Measurements from ENCODE around the gene BRD3OS.

Gene BRD3OS, protein sequence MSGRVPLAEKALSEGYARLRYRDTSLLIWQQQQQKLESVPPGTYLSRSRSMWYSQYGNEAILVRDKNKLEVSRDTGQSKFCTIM

DNA sequence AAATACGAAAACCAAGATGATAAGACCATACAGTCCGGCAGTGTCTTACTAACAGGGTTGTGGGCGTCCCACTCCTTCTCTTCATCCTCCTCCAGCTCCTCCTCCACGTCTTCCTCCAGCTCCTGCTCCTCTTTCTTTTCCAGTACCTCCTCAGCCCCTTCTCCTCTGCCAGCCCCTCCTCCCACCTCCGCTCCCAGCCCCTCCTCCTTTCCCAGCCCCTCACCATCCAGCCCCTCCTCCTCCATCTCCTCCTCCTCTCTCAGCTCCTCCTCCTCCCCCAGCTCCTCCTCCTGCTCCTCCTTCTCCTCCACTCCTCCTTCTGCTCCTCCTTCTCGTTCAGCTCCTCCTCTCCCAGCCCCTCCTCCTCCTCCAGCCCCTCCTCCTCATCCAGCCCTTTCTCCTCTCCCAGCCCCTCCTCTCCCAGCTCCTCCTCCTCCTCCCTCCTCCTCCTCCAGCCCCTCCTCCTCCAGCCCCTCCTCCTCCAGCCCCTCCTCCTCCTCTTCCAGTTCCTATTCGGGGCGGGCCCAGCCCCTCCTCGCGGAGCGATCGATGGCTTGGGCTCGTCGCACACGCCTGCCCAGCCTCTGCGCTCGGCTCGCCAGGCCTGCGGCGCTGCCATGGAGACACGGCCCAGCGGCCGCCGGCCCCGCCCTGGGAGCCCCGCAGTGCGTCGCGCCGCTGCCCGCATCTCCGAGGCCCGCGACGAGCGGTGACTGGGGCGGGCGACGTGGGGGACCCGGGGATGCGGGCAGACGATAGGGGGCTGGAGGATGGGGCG is at the start of gene BRD3OS:
TSS of gene BRD3OS (plus strand) at position 654 of the 778 bp plus-strand sequence. CDS start 1,267 bp downstream, outside the sequence.
- in situ Hi-C loops (cut with HindIII; ENCODE audit: low pct_ligation_motif_present, low pct_unique_long_range_greater_than_20kb, low sequenced_read_pairs): no loop called here
- peak; percentile 94 for DNase-seq

DNA sequence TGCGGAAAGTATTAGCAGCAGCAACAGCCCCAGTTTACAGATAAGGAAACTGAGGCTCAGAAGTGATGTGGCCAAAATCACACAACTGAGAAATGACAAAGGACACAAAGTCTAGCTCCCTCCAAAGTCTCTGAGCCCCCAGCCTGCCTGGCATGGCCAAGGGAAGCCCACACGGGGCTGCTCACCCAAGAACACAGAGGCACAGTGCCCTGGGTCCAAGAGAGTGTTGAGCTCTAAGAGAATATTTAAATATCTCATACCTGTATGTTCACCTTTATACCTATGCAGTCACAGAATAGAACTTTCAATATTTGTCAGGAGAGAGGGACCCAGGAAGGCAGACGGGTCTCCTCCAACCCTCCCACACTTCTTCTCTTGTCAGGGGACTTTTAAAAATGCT is 49.8 kb upstream of the BRD3OS start:
- no peak for DNase-seq
- in situ Hi-C loops (cut with HindIII; ENCODE audit: low pct_ligation_motif_present, low pct_unique_long_range_greater_than_20kb, low sequenced_read_pairs): loop anchor here (25.0 kb wide), 1 partner anchor 188 kb away; no protein-coding TSS in a partner anchor

DNA sequence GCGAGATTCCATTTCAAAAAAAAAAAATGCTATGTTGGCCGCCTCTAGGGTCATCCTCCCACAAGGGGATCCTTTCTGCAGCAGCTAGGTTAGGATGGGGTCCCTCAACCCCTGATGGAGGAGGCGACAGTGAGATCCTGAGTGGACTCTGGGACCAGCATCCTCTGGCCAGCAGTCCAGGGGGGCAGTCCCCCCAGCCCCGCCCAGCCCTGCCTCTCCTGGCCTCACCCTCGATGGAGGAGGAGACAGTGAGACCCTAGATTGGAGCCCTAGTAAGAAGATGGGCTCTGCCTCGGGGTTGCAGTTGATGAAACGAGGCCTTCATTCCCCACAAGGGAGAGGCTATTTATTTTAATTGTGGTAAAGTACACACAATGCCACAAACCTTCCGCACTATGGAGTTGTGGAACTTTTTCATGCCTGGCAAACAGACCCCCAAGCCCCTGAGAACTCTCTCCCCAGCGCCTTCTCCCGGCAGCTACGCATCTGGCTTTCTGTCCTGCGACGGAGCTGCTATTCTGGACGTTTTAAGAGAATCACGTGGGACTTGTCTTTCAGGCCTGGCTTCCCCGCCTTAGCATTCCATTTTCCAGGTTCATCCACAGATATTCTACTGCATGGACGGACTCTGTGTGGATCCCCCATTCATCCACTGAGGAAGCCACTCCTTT is 49.0 kb upstream of the BRD3OS start:
- DNase-seq: no peak
- in situ Hi-C loops (cut with HindIII; ENCODE audit: low pct_ligation_motif_present, low pct_unique_long_range_greater_than_20kb, low sequenced_read_pairs): loop anchor here (25.0 kb wide), 1 partner anchor 189 kb away; no protein-coding TSS in a partner anchor

DNA sequence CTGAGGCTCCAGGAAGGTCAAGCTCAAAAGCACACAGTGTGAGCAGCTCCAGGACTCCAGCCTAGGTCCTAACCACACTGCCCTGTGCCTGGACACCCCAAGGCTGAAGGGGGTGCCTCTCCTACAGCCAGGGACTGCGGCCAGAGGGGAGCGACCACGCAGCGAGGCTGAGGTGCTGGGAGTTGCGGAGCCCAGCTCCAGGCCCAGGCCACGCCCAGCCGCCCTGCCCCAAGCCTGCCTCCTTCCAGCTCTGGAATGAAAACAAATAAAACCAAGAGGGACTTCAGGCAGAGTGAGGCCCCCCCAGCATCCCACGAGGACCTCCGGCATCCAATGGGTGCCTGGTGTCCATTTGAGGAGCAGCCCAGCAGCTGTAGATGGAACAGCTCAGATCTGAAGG is 48.4 kb upstream of the BRD3OS start:
- in situ Hi-C loops (cut with HindIII; ENCODE audit: low pct_ligation_motif_present, low pct_unique_long_range_greater_than_20kb, low sequenced_read_pairs): loop anchor here (25.0 kb wide), 1 partner anchor 190 kb away; no protein-coding TSS in a partner anchor
- no peak for DNase-seq

DNA sequence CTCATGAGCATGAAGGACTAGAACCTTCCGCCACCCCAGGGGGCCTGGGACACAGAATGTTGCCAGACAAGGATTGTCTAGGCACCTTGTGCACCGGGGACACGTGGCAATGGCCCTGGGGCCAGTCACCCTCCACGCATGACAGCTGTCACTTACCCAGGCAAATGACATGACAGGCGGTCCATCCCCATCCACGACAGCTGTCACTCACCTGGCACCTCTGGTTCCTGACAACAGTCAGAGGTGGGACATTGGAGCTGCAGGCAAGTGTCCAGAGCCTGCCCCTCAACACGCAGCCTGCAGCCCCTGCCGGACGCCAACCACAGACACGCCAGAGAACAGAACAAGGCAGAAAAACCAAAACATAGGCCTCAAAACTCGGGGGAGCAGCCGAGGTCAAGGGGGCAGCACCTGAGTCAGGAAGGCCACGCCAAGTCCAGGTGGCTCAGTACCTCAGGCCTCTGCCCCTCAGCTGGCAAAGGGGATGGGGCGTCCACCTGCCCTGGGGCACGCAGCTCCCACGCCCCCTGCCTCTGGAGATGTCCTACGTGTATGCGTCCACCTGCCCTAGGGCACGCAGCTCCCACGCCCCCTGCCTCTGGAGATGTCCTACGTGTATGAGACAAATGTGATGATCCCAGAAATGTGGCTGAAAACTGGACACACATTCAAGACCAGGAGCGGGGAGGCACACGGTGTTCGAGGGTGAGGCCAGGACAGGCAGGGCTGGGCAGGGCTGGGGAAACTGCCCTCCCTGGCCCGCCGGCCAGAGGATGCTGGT is 47.7 kb upstream of the BRD3OS start:
- in situ Hi-C loops (cut with HindIII; ENCODE audit: low pct_ligation_motif_present, low pct_unique_long_range_greater_than_20kb, low sequenced_read_pairs): loop anchor here (25.0 kb wide), 1 partner anchor 190 kb away; no protein-coding TSS in a partner anchor
- DNase-seq: no peak

DNA sequence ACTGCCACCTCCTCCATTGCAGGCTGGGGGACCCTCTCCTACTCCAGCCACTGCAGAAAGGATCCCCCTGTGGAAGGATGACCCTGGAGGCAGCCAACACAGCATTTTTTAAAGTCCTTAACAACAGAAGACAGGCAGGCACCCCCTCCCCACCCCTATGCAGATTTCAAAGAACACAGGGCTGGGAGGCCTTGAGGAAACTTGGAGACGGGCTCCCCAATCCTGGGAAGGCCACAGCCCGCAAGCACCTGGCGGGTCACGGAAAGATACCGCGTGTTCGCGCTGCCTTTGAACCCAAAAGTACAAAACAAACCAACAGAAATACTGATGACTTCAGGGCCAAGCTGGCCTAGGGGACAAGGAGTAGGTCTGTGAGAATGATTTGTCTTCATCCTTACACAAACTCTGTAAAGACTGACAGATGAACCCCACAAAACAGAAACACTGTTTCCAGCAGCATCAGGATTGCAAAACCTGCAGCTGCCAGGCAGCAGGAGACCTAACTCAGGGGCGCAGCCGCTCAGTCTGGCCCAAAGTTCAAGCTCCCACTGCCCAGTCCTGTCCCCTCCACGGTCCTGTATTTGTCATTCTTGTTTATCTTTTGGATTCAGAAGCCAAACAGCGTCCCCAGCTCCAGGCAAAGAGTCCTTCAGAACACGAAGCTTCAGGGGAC is 46.9 kb upstream of the BRD3OS start:
- in situ Hi-C loops (cut with HindIII; ENCODE audit: low pct_ligation_motif_present, low pct_unique_long_range_greater_than_20kb, low sequenced_read_pairs): loop anchor here (25.0 kb wide), 1 partner anchor 191 kb away; no protein-coding TSS in a partner anchor
- DNase-seq: no peak

DNA sequence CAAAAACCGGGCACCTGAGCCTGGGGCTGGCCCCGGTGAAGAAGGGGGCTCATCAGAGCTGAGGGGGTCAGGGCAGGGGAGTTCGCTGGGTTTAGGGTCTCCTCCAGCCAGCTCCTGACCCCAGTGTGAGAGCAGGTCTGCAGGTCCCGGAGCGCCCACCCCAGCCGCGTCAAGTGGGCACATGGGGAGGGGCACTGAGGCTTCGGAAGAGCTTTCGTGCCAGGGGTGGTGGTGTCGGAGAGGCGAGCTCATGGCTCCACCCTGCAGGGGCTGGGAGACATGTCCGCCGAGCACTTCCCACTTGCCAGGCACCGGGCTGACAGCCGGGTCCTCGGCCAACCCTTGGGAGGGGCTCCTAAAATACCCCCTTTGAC is 46.4 kb upstream of the BRD3OS start:
- in situ Hi-C loops (cut with HindIII; ENCODE audit: low pct_ligation_motif_present, low pct_unique_long_range_greater_than_20kb, low sequenced_read_pairs): loop anchor here (25.0 kb wide), 1 partner anchor 192 kb away; no protein-coding TSS in a partner anchor
- no peak for DNase-seq

DNA sequence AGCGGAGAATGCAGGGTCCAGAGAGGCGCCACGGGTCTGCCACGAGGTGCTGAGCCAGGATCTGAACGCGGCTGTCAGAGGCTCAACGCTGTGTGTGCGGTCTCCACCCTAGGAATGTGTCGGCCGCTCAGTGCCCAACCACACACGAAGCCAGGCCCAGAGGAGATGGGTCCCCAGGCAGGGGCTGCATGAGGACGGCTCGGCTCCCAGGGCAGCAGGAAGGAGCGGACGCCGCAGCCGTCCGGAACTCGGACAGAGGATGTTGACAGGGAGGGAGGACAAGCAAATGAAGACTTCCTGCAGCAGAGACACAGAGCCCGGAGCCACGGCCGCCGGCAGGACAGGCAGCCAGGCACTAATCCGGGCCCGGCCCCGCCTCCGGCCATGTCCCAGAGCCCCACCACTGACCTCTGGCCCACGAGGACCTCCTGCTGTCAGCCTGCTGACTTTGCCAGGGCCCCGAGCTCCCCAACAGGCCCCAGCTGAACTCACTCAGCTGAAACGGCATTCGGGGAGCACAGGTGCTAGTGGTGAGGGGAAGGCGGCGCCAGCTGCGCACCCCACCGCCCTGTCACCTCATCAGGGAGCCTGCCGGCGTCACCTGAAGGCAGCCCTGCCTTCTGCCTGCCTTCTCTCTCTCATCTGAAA is 45.9 kb upstream of the BRD3OS start:
- DNase-seq: no peak
- in situ Hi-C loops (cut with HindIII; ENCODE audit: low pct_ligation_motif_present, low pct_unique_long_range_greater_than_20kb, low sequenced_read_pairs): loop anchor here (25.0 kb wide), 1 partner anchor 192 kb away; no protein-coding TSS in a partner anchor

DNA sequence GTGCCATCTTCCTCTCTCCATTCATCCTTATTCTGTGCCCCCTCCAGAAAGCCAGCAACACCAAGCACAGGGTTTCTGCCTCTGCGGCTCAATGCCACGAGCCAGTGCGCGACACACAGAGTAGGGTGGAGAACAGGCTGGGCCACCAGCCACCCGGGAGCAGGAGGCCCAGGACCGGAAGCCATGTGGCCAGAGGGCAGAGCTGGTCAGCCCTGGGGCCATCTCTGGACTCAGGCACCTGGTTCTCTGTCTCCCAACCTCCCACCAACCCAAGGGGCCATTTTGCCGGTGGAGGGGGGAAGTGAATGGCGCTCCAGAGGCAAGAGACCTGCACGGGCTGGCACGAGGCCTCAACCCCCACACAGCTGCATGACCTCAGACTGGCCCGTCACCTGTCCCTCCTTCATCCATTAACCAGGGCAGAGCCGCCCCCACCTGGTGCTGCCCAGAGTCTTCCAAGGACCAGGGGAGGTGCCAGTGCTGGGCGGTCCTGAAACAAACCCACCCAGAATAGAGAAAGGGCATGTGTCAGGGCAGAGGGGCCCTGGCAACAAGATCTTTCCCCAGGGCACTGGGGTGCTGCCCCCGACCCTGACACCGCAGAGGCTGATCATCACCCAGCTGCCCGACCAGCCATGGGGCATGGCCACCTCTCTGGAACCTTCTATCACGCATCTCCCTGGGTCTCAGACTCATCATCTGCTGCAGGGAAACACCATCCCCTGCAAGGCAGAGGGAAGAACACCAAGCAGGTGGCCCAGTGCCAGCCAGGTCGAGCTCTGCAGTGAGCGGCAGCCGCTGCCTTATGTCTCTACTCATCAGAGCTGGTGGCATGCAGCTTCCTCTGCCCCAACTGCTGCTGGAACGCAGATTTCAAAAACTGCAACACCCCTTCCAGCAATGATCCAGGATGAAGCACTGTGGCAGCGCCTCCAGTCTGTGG is 45.1 kb upstream of the BRD3OS start:
- in situ Hi-C loops (cut with HindIII; ENCODE audit: low pct_ligation_motif_present, low pct_unique_long_range_greater_than_20kb, low sequenced_read_pairs): loop anchor here (25.0 kb wide), 1 partner anchor 193 kb away; no protein-coding TSS in a partner anchor
- DNase-seq: no peak

DNA sequence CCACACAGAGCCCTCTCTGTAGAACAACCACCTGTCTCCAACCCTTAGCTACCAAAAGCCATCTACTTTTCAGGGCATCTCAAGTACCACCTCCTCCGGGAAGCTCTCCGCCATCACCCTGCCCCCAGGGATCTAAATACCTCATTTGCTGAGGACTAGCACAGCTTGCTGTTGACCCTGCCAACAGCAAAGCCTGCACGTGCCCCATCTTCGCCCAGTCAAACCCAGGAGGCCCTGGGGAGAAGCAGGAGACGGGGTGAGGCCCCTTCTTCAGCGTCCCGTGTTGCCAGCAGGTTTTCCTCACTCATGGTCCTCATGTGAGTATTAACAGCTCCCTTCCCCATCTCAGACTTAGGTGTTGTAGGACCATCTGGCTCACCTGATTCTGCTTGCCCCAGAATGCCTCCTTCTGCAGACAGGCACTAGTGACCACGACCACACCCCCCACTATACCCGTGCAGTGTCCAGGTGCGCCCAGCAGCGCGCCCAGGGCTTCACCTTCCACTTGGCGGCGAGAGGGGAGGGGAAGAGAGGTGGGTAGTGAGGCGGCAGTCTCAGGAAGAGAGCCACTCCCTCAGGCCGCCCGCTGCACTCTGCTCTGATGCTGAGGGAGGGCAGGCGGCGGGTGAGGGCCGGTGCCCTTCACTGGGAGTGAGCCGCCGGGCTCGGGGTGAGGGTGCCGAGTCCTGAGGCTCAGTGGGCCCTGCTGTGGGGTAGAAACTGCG is 44.3 kb upstream of the BRD3OS start:
- no peak for DNase-seq
- in situ Hi-C loops (cut with HindIII; ENCODE audit: low pct_ligation_motif_present, low pct_unique_long_range_greater_than_20kb, low sequenced_read_pairs): loop anchor here (25.0 kb wide), 1 partner anchor 194 kb away; no protein-coding TSS in a partner anchor

DNA sequence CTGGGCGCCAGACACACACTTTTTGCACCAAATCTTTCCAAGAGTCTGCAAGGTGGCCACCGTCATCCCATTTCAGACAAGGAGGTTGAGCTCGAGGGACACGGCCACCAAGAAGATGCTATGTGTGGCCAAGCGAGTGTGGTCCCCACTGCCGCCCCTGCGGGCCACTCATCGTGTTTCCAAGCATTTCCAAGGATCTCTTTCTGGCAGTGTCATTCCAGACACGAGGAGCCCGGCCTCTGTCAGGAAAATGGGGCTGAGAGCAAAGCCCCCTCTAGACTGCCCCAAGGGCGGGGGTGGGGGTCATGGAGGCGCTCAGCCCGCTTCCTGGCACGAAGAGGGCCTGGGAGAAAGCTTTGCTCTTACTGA is 43.7 kb upstream of the BRD3OS start:
- in situ Hi-C loops (cut with HindIII; ENCODE audit: low pct_ligation_motif_present, low pct_unique_long_range_greater_than_20kb, low sequenced_read_pairs): loop anchor here (25.0 kb wide), 1 partner anchor 194 kb away; no protein-coding TSS in a partner anchor

DNA sequence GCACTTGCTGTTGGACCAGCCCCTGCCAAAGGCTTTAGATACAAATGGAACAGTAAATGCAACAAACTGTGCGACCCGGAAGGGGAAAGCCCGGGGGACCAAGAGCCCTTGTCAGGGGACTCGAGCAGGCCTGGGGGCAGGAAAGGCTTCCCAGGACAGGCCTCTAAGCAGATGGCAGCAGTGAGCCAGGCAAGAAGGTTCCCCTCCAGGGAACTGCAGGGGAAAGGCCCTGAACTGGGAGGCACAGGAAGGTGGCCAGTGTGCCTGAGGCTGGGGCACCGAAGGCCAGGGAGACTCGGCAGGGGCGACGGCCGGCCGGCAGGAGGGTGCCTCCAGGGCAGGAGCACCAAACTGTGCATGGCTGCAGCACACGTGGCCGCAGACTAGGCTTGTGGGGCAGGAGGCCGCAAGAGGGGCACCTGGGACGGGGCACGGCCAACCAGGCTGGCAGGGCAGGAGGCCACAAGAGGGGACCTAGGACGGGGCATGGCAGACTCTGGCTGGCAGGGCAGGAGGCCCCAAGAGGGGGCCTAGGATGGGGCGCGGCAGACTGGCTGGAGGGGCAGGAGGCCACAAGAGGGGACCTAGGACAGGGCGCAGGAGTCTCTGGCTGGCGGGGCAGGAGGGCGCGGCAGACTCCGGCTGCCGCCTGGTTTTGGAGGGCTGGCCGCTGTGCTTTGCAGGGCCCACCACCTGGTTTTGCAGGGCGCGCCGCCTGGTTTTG is 43.2 kb upstream of the BRD3OS start:
- no peak for DNase-seq
- in situ Hi-C loops (cut with HindIII; ENCODE audit: low pct_ligation_motif_present, low pct_unique_long_range_greater_than_20kb, low sequenced_read_pairs): loop anchor here (25.0 kb wide), 1 partner anchor 195 kb away; no protein-coding TSS in a partner anchor

More for the DNA sequence above, 43.7 kb upstream of the BRD3OS start:
- no peak for DNase-seq

DNA sequence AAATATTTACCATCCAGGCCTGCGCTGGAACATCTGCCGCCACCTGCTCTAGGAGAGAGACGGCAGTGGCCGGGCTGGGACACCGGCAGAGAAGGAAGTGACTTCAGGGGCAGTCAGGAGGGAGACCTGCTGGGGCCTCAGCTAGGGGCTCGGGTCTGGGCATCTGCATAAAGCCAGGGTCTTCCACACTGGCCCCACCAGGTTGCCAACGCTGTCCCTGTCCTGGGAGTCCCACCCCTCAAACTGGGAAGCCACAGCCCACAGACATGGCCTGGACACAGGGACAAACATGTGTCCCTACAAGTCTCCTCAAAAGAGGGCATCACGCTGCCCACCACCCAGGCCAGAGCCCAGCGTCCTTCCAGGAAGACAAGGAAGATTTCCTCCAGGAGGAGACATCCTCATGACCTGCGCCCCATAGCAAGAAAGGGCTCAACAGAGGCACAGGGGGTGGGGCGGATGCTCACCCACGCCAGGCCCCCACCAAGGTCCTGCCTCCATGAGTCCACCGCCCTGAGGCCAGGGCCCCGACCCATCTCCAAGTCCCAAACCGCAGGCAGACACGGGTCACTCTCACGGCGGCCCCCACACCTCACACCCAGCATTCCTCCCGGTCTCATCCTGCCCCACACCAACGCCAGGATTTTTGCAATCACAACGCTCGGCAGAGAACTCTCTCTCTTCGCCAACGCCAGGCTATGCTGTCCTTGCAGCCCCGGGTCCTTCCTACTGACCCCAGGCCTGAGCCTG is 42.1 kb upstream of the BRD3OS start:
- no peak for DNase-seq
- in situ Hi-C loops (cut with HindIII; ENCODE audit: low pct_ligation_motif_present, low pct_unique_long_range_greater_than_20kb, low sequenced_read_pairs): loop anchor here (25.0 kb wide), 1 partner anchor 196 kb away; no protein-coding TSS in a partner anchor

DNA sequence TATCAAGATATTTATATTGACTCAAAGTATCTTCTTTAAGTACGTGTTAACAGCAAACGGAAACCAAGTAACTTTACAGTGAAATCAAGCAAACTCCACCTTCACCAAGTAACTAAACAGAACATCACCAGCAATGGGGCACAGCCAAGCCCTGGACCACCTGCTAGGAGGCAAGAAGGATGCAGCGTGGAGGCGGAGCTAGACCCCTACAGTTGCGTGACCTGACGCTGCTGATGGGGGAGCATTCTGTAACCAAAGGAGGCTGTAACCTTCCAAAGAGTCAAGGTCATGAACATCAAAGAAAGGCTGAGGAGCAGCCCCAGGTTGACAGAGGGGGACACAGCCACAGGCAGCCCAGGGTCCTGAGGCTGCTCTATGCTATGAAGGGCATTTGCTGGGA is 39.2 kb upstream of the BRD3OS start:
- in situ Hi-C loops (cut with HindIII; ENCODE audit: low pct_ligation_motif_present, low pct_unique_long_range_greater_than_20kb, low sequenced_read_pairs): loop anchor here (25.0 kb wide), 1 partner anchor 199 kb away; no protein-coding TSS in a partner anchor
- no peak for DNase-seq
